NOMO-1 (cell line): Measurements from ENCODE around the gene MGLL.
"Not testable (repeated sequence)": the region's sequence is repeated elsewhere in the genome, so short reads cannot be mapped to it uniquely, and the experiment has no call there.

ENCODE experiments used
- DNase-seq, 2 experiments: peaks; one replicate each; lab custom pipeline; 2025; ENCODE audit not compliant: unreplicated experiment in 2 of 2; lab: John Stamatoyannopoulos, UW

The MGLL gene

GRCh38 chr3:127712881-127713771 lies 109.2 kb downstream of the MGLL start:
- DNase-seq, result no peak

DNA sequence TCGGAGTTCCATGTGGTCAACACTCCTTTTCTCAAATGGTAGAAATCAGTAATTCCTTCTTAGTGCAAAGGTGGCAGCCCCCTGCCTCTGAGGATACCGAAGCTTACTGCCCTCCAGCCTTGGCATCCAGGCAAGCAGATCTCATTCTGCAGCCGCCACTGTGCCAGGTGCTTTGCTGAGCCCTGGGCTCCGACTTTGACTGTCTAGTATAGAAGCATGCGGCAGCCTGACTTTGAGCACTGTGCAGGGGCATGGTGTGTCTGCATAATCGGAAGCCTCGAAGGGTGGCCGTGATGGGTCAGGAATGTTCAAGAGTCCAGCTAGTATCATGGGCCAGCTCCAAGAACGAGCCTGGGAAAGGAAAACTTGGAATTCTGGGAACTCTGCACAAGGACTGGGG lies 109.9 kb downstream of the MGLL start:
- DNase-seq, result no peak

DNA sequence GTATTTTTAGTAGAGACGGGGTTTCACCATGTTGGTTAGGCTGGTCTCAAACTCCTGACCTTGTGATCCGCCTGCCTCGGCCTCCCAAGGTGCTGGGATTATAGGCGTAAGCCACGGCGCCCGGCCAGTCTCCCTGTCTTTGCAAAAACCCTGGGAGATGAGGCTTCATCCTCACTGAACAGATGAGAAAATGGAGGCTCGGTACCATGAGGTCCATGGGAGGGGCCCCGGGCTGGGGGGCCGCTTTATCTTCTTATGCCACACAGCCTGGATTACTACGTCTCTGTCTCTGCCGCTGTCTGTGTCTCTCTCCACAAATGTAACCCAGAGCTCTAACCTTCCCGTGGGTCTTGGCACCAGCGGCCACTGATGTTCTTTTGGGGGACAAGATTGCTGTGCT lies 110.4 kb downstream of the MGLL start:
- DNase-seq, result no peak

DNA sequence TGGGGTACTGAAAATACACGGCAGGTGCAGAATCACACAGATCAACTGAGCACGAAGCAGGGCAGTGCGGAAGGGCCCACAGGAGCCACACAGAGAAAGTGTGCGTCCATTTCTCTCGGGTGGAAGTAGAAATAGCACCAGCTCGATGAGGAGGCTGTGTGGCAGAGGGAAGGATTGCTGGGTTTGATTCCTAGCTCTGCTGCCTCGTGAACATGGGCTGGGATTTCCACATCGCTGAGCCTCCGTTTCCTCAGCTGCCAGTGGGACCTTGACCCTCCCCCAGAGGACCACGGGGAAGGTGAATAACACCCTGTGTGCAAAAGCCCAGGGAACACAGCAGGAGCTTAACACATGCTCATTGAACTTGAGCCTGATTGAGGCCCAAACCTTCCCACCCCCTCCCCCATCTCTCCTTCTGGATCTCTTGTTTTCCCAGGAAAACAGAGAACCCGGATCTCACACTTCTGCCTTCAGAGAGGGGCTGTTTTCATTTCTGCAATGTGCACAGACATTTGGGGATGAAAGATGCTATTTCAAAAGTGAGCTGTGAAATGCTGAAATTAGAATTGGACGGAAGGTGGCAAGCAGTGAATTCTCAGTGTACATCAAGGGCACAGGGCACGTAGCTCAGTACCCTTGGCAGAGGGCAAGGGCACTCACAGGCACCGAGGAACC lies 111.2 kb downstream of the MGLL start:
- no peak for DNase-seq

DNA sequence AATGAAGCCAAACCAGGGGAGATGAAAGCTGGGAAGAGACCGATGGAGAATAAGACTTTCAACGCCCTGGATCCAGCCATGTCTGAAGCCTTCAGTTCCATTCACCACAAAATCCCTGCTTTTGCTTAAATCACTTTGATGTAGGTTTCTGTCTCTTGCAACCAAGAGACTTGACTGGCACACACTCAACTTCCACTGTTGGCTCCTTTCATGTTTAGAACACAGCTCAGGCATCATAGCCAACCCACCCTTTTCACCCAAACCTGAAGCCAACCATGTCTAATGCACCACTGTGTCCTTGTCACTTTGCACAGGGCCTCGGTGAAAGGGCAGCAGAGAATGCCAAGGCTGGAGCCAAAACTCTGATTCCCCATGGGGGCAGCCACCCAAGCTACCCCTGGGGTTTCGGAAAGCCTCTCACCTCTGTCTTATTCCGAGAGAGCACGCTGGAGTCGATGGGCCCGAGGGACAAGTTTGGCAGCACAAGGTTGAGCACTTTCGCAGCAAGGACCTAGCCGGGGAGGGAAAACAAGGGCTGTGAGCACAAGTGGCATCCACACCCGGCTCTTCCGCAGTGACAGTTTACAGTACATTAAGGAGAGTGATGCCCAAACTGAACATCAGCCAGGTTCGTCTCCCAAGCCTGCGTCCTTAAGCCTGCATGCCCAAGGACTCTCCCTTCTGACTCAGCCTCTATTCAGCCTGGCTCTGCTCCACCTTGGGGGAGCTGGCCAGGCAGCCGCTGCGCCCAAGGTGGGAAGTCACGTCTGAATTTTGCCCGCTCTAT lies 112.0 kb downstream of the MGLL start:
- DNase-seq, result no peak

- no peak for DNase-seq
These were observed 112.8 kb downstream of the MGLL start for GRCh38 chr3:127709320-127710060.

DNA sequence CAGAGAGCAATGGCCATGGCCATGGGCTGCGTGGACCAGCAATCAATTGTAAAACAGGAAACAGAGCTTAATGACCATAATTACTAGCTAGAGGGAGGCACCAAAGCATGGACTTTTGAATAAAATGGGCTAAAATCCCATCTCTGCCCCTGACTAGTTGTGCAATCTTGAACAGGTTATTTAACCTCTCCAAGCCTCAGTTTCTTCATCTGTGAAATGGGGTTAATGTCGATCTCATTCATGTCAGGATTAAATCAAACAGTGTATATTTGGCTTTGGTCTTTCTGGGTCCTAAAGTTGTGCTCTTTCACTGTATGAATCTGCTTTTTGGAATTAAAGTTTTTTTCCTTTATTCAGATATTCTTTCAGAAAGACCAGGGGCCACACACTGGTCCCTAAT lies 113.5 kb downstream of the MGLL start:
- no peak for DNase-seq

GRCh38 chr3:127707851-127708411 lies 114.4 kb downstream of the MGLL start:
- no peak for DNase-seq

GRCh38 chr3:127706785-127707351 lies 115.4 kb downstream of the MGLL start:
- DNase-seq, result no peak

- no peak for DNase-seq
These were observed 116.0 kb downstream of the MGLL start for GRCh38 chr3:127706312-127706711.

DNA sequence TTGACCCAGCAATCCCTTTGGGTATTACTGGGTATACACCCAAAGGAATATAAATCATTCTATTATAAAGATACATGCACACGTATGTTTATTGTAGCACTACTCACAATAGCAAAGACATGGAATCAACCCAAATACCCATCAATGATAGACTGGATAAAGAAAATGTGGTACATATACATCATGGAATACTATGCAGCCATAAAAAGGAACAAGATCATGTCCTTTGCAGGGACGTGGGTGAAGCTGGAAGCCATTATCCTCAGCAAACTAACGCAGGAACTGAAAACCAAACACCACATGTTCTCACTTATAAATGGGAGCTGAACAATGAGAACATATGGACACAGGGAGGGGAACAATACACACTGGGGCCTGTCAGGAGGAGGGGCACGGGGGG lies 117.5 kb downstream of the MGLL start:
- not testable (repeated sequence) for DNase-seq

- DNase-seq, result no peak
These were observed 120.2 kb downstream of the MGLL start for GRCh38 chr3:127702151-127702578.

DNA sequence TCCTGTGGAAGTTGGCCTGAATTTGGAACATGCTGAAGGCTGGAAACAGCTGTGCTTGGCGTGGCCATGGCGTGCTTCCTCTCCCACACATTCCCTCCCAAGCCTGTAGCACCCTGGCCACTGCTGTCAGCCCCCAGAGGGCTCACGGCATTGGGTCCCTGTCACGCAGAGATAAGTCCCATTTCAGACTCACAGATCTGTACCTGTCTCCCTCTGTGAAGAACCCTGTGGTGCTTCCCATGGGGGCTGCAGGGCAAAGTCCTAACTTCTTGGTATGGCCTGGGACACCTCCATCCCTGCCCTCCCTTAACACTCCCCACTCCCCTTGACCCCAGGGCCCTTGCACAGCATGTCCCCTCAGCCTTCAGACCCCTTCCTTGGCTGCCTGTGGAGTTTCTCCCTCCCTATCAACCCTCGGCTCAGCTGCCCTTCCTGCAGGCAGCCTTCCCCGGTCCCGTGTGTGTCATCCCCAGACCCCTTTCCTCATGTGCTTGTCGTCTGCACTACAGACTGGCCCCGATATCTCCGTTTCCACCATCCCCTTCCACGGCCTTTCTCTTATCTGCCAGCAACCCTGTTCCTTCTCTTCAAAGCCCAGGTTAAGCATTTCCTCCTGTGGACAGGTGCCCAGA lies 120.9 kb downstream of the MGLL start:
- no peak for DNase-seq

- no peak for DNase-seq
These were observed 121.9 kb downstream of the MGLL start for GRCh38 chr3:127700406-127700805.

GRCh38 chr3:127699416-127700300 lies 122.7 kb downstream of the MGLL start:
- no peak for DNase-seq

DNA sequence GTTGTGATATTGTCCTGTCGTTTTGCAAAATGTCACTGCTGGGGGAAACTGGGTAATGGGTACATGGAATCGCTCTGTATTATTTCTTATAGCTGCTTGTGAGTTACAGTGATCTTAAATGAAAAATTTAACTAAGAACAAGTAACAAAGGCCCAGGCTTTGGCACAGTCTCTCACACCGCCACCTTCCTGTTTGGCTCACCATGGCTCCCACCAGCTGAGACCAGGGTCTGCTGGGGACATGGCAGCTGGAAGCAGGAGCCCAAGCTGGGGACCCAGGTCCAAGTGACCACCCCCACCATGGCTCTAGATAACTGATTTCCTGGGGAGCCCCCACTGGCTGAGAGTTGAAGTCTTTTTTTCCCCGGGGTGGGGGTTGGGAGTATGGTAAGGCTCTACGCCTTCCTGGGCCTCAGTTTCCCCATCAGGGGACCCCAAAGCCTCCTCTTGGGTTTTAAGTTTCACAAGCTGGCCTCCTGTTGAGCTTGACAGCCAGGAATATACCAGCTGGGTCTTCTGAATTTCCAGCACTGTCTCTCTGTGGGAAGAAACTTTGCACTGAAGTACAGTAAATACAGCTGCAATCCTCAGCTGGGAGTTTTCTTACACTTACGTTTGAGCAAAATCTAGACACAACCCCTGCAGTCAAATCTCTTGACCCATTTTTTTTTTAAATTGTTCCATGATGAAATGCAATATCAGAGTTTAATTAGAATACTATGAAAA lies 123.5 kb downstream of the MGLL start:
- no peak for DNase-seq

GRCh38 chr3:127698286-127698685 lies 124.0 kb downstream of the MGLL start:
- DNase-seq, result no peak
